LNCaP clone FGC (cell line): ENCODE data around the gene LRRC4B.

Experiments used
- DNase-seq: peaks from one replicate; pipeline ENCODE4 v3.0.0-alpha.2; 2011; ENCODE audit warnings: low read depth
- H3K4me3 ChIP-seq: 2 replicates; pipeline ENCODE4 v1.5.1; 2011; ENCODE audit warnings: mild to moderate bottlenecking, low read depth, low read length, control low read depth
- TF ChIP-seq, protein P1 (sequence below): IDR thresholded peaks from 2 replicates; pipeline ENCODE4 v1.5.1; 2012; ENCODE audit warnings: mild to moderate bottlenecking; ENCODE audit not compliant: control insufficient read depth, insufficient read depth; ENCODE audit errors: extremely low read depth

The LRRC4B gene

DNA sequence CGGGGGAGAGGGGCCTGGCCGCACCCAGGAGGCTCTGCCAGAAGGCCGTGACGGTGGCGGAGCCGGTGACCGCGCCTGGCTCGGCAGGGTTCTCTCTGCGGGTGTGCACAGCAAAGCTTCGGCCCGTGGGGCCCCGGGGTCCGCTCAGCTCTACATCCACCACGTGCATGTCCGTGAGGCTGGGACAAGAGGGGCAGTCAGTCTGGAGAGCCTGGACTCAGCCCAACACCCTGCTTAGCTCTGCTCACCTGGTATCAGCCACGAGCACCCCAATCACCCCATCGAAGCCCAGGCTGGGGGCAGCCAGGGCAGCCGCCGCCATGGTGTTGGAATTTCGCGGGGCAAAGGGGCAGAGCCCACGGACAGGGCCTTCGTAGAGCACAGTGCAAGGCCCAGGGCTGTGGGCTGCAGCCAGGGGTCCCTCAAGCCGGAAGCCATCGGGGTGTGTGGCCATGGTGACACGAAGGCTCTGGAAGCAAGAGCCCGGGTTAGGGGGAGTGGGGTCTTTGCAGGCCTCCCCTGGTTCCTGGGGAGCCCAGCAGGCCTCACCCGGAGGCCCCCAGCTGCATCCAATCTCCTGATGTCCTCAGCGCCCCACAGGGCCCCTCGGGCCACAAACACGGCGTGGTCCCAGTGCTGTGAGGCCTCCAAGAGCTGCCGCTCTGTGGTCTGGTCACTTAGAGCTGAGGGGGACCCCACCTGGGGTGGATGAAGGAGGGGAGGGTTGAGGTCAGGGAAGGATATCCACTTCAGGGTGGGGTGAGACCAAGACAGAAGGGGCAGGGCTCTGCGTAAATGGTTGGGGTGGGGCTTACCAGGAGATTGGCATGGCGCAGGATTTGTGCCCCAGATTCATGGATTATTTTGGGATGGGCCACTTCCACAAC is 55.9 kb downstream of the LRRC4B start:
- H3K4me3 ChIP-seq: peak overlapping the region; percentile 74; the same call in 1 of the 2 replicates
- TF ChIP-seq, protein P1, sequence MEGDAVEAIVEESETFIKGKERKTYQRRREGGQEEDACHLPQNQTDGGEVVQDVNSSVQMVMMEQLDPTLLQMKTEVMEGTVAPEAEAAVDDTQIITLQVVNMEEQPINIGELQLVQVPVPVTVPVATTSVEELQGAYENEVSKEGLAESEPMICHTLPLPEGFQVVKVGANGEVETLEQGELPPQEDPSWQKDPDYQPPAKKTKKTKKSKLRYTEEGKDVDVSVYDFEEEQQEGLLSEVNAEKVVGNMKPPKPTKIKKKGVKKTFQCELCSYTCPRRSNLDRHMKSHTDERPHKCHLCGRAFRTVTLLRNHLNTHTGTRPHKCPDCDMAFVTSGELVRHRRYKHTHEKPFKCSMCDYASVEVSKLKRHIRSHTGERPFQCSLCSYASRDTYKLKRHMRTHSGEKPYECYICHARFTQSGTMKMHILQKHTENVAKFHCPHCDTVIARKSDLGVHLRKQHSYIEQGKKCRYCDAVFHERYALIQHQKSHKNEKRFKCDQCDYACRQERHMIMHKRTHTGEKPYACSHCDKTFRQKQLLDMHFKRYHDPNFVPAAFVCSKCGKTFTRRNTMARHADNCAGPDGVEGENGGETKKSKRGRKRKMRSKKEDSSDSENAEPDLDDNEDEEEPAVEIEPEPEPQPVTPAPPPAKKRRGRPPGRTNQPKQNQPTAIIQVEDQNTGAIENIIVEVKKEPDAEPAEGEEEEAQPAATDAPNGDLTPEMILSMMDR: no peak
- no peak for DNase-seq

- DNase-seq: peak; percentile 97
- TF ChIP-seq, protein P1: no peak
- peak within 1 kb of the TSS; percentile 74 for H3K4me3 ChIP-seq
These were observed 57.0 kb downstream of the LRRC4B start, which contains the start of gene JOSD2 for GRCh38 chr19:50511069-50511822. TSS of gene JOSD2 (minus strand) at chr19:50511191. CDS start at chr19:50510431, 760 bp downstream.

DNA sequence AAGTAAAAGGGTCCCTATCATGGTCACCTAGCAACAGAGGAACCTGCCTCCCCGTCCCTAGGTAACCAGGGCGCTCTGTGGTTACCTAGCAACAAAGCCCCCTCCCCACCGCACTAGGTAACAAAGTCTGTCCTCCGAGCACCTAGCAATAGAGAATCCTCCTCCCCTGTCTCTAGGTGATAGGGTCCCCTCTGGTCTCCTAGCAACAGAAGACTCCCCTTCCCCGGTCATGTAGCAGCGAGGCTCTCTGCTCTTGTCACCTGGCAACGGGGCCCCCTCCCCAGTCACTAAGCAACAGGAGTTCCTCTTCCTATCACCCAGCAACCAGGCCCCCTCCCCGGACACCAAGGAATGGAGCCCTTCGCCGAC is 57.6 kb downstream of the LRRC4B start:
- H3K4me3 ChIP-seq: peak overlapping the region; percentile 74
- TF ChIP-seq, protein P1: no peak
- no peak for DNase-seq

DNA sequence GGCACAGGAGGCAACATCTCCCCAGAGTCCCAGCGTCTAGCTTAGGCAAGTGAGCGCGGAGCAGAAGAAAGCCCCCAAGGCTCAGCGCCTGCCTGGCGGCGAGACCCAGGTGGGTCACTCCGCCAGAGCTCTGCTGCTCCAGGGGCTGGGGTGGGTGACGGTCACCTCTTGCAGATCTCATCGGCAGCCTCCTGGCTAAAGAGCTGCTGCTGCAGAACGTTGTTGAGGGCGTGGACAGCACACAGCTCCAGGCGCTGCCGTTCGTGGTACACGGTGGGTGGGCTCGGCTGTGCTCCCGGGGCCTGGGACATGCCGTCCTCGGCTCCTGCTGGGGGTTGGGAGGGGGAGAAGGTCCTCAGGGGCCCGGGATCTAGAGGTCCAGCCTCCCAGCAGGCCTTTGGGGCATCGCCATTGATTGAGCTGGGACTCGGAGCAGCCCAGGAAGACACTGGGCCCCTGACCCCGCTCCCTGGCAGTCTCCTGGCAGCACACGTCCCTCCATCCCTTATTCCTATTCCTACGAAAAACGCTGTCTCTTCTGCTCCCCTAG is 58.0 kb downstream of the LRRC4B start:
- no peak for DNase-seq
- TF ChIP-seq, protein P1: no peak
- H3K4me3 ChIP-seq: peak overlapping the region; percentile 74

GRCh38 chr19:50509366-50509765 is 58.9 kb downstream of the LRRC4B start:
- TF ChIP-seq, protein P1: no peak
- DNase-seq: no peak
- no peak overlapping the region for H3K4me3 ChIP-seq

DNA sequence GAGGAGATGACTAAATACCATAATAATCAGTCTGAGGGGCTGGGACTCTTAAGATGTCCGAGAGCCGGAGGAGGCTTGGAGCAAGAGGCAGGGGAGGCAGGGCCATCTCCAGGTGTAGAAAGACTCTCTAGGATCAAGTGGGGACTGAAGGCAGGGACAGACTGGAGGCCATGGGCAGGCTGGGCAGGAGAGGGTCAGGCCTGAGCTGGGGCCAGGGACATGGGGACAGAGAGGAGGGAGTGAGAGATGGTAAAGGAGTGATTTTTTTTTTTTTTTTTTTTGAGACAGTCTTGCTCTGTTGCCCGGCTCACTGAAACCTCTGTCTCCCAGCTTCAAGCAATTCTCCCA is 59.4 kb downstream of the LRRC4B start:
- no peak for DNase-seq
- TF ChIP-seq, protein P1: no peak
- no peak overlapping the region for H3K4me3 ChIP-seq
